Activated B cell treated with CpG ODN at 0.5 μM for 24 hours (primary cell): ENCODE results near the gene EPHA3. TPM values are rescaled to one million over a fixed set of nuclear protein-coding genes. Genes with fewer than 3 reads are reported as not detected.

ENCODE experiments used
- ATAC-seq: fragments of 200-7000 bp; cut with Tn5 transposase; one replicate; pipeline ENCODE4 v1.10.0; 2021; ENCODE audit warnings: low read depth, mild to moderate bottlenecking, moderate library complexity
- CTCF ChIA-PET: fragments of 350-600 bp; sonication (Branson Sonifier 250); formaldehyde crosslinking; loops from one replicate; lab custom pipeline; 2021; ENCODE audit warnings: antibody characterized with exemption; lab: Charles Lee
- POLR2A ChIA-PET: fragments of 350-600 bp; sonication (Branson Sonifier 250); formaldehyde crosslinking; loops from one replicate; lab custom pipeline; 2021; ENCODE audit warnings: antibody characterized with exemption; lab: Charles Lee
- DNase-seq: peaks from one replicate; pipeline ENCODE4 v3.0.0; 2022
- H3K27ac Mint-ChIP-seq: one replicate; pipeline ENCODE4 v1.8.0; 2020; ENCODE audit warnings: mixed read lengths
- H3K27me3 Mint-ChIP-seq: one replicate; pipeline ENCODE4 v1.8.0; 2021; ENCODE audit warnings: mixed read lengths
- H3K36me3 Mint-ChIP-seq: one replicate; pipeline ENCODE4 v1.8.0; 2021; ENCODE audit warnings: low read depth, mixed read lengths
- H3K4me1 Mint-ChIP-seq: one replicate; pipeline ENCODE4 v1.8.0; 2021; ENCODE audit warnings: mixed read lengths
- H3K4me3 Mint-ChIP-seq: one replicate; pipeline ENCODE4 v1.8.0; 2020; ENCODE audit warnings: mild to moderate bottlenecking, mixed read lengths
- H3K9me3 Mint-ChIP-seq: one replicate; pipeline ENCODE4 v1.8.0; 2020; ENCODE audit warnings: mixed read lengths
- intact Hi-C: fragments of 100-400 bp; cut with micrococcal nuclease; formaldehyde crosslinking; loops from one replicate; pipeline ENCODE4 v1.15.1; 2024
- total RNA-seq: library from RNA; stranded (reverse); gene quantifications from 2 replicates; pipeline ENCODE4 v1.2.3, GENCODE V29; 2022
- TF ChIP-seq, protein P1 (sequence below): fragments of 200-600 bp; IDR thresholded peaks from one replicate; pipeline ENCODE4 v1.8.0; 2022; ENCODE audit warnings: antibody characterized with exemption, mild to moderate bottlenecking

EPHA3 gene
- total RNA-seq, 1 donor from 2014 or later = not detected

DNA sequence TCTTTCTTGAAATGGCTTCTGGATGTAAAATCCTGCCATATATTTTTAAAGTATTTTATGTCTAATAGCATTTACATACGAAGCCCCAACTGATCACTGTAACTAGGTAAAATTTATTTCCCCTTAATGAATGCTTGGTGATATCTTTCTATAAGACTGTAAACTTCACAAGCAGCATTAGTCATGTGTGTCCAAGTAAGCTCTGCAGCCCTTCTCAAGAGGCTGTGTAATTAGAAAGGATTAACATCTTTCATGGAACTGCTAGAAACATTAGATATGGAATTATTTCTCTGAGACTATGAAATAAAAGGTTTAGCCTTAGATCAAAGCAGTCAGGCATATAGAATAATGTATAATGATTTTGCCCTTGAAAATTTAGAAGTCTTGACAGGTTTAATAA, 143.3 kb downstream of the EPHA3 start:
- DNase-seq (no peak), ATAC-seq (no peak)
- Mint-ChIP-seq H3K4me1 (no peaks in the 10 kb centered on the region), H3K27ac (no peak overlapping the region), H3K9me3 (no peaks in the 10 kb centered on the region), H3K4me3 (no peak overlapping the region), H3K36me3 (no peaks in the 10 kb centered on the region), H3K27me3 (no peaks in the 10 kb centered on the region)
- CTCF ChIA-PET = no interaction called here
- TF ChIP-seq, protein P1, sequence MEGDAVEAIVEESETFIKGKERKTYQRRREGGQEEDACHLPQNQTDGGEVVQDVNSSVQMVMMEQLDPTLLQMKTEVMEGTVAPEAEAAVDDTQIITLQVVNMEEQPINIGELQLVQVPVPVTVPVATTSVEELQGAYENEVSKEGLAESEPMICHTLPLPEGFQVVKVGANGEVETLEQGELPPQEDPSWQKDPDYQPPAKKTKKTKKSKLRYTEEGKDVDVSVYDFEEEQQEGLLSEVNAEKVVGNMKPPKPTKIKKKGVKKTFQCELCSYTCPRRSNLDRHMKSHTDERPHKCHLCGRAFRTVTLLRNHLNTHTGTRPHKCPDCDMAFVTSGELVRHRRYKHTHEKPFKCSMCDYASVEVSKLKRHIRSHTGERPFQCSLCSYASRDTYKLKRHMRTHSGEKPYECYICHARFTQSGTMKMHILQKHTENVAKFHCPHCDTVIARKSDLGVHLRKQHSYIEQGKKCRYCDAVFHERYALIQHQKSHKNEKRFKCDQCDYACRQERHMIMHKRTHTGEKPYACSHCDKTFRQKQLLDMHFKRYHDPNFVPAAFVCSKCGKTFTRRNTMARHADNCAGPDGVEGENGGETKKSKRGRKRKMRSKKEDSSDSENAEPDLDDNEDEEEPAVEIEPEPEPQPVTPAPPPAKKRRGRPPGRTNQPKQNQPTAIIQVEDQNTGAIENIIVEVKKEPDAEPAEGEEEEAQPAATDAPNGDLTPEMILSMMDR = no peak
- intact Hi-C loops = no loop called here
- POLR2A ChIA-PET = no interaction called here

DNA sequence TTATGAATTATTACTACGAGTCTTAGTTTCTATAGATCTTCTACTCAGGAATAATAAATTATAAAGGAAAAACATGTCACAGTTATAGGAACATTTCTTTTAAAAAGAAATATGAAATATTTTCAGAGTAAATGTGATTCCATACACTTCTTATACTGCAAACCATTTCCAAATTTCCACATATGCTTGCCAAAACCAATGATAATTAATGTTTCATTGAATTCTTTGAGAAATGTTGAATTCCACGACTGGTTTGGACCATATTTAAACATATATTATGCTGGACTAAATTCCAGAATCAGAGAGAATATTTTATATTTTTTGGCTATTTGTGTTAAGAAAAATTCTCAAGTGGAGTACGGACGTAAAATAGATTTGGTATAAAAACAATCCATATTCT, 144.6 kb downstream of the EPHA3 start:
- H3K27ac Mint-ChIP-seq = no peak overlapping the region
- no peaks in the 10 kb centered on the region for H3K36me3 Mint-ChIP-seq
- ChIA-PET POLR2A (no interaction called here), CTCF (no interaction called here)
- H3K9me3 Mint-ChIP-seq = no peaks in the 10 kb centered on the region
- no peaks in the 10 kb centered on the region for H3K4me1 Mint-ChIP-seq
- no peak for DNase-seq
- intact Hi-C loops = no loop called here
- no peaks in the 10 kb centered on the region for H3K27me3 Mint-ChIP-seq
- ATAC-seq = no peak
- no peak overlapping the region for H3K4me3 Mint-ChIP-seq
- TF ChIP-seq, protein P1 = no peak

DNA sequence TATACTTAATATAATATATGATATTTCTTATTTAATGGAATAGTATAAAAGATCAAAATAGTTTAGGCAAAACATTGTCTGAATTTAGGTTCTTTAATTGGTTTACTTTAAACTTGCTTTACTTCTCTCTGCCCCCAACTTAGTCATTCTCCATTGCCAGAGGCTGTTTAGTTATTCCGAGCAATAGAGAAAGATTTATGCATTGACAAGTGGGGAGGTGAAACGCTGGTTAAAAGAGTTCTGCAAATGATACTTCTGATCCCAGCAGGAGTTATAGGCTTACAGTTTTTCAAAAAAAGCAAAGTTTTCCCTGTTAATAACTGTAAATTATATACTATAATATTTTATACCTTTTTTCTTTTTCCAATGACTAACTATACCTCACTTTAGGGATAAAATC, 145.4 kb downstream of the EPHA3 start:
- TF ChIP-seq, protein P1 = no peak
- no peaks in the 10 kb centered on the region for H3K27me3 Mint-ChIP-seq
- DNase-seq = no peak
- no peaks in the 10 kb centered on the region for H3K36me3 Mint-ChIP-seq
- intact Hi-C loops = no loop called here
- no peaks in the 10 kb centered on the region for H3K4me1 Mint-ChIP-seq
- no peak for ATAC-seq
- CTCF ChIA-PET = no interaction called here
- no peaks in the 10 kb centered on the region for H3K9me3 Mint-ChIP-seq
- H3K27ac Mint-ChIP-seq = no peak overlapping the region
- no peak overlapping the region for H3K4me3 Mint-ChIP-seq
- POLR2A ChIA-PET = no interaction called here

DNA sequence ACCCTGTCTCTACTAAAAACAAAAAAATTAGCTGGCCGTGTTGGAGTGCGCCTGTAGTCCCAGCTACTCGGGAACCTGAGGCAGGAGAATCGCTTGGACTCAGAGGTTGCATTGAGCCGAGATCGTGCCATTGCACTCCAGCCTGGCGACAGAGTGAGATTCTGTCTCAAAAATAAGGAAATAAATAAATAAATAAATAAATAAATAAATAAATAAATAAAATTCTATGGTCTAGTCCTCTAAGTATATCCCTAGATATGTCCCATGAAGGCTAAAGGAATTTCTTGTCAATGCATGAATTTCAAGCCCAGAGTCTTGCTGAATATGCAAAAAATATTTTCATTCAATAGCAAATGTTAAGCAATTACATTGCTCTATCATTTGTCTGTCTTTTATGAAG, 149.0 kb downstream of the EPHA3 start:
- H3K36me3 Mint-ChIP-seq = no peaks in the 10 kb centered on the region
- ChIA-PET POLR2A (no interaction called here), CTCF (no interaction called here)
- DNase-seq (no peak), ATAC-seq (no peak)
- H3K4me1 Mint-ChIP-seq = no peaks in the 10 kb centered on the region
- no peak overlapping the region for H3K4me3 Mint-ChIP-seq
- H3K27ac Mint-ChIP-seq = no peak overlapping the region
- H3K9me3 Mint-ChIP-seq = no peaks in the 10 kb centered on the region
- no peaks in the 10 kb centered on the region for H3K27me3 Mint-ChIP-seq
- intact Hi-C loops = no loop called here
- TF ChIP-seq, protein P1 = no peak

DNA sequence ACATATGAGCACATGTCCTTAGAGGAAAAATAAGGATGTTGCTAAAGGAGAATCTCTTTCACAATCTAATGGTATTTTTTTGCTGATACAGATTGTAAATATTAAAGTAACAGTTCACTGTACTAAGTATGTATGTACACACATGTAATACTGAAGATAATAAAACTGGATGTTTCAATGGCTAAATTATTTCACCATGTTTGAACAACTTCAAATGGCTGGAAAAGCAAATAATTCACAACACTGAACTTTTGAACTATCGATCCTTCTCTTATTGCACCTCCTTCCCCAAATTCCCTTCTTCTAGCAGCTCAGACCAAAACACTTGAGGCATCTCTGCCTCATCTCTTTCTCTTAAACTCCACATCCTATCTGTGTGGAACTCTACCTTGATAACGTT, 149.5 kb downstream of the EPHA3 start:
- ATAC-seq (no peak), DNase-seq (no peak)
- no peaks in the 10 kb centered on the region for H3K36me3 Mint-ChIP-seq
- H3K4me3 Mint-ChIP-seq = no peak overlapping the region
- intact Hi-C loops = no loop called here
- no peaks in the 10 kb centered on the region for H3K9me3 Mint-ChIP-seq
- CTCF ChIA-PET = no interaction called here
- H3K27me3 Mint-ChIP-seq = no peaks in the 10 kb centered on the region
- H3K27ac Mint-ChIP-seq = no peak overlapping the region
- POLR2A ChIA-PET = no interaction called here
- H3K4me1 Mint-ChIP-seq = no peaks in the 10 kb centered on the region
- TF ChIP-seq, protein P1 = no peak
